ENCODE measurements around the gene CASZ1. TPM values are rescaled to one million over a fixed set of nuclear protein-coding genes. Genes with fewer than 3 reads are reported as not detected.
A peak's percentile ranks its signal among the peaks of the same experiment; 100 is the strongest.

Gene CASZ1
- total and polyA plus RNA-seq, 2 experiments from 2014 or later, result 6.2 to 6.7 TPM

- H3K4me3 Mint-ChIP-seq, result no peak overlapping the region
- H3K4me1 Mint-ChIP-seq, result peaks cover 26% of the 10 kb centered on the region
- Histone ChIP-seq H3K36me3 (ENCODE audit: insufficient read depth) (no peaks in the 10 kb centered on the region), H3K27ac (ENCODE audit: low read depth) (no peak overlapping the region), H3K4me1 (ENCODE audit: insufficient read depth) (no peaks in the 10 kb centered on the region), H3F3A (replicated peaks; ENCODE audit: low read depth) (no peaks in the 10 kb centered on the region), H3K27me3 (ENCODE audit: insufficient read depth) (no peaks in the 10 kb centered on the region), H3K79me2 (replicated peaks; ENCODE audit: insufficient read depth) (no peaks in the 10 kb centered on the region), H4K20me1 (replicated peaks; ENCODE audit: insufficient read depth) (no peaks in the 10 kb centered on the region), H3K4me2 (no peak overlapping the region), H2AFZ (no peak overlapping the region), H3K9me2 (ENCODE audit: insufficient read depth) (no peaks in the 10 kb centered on the region), H3K4me3 (no peak overlapping the region)
- H3K36me3 Mint-ChIP-seq (ENCODE audit: low read depth), result no peaks in the 10 kb centered on the region
- TF ChIP-seq REST (IDR thresholded peaks at IDR 0.05; ENCODE audit: unreplicated experiment) (no peak), JUNB (IDR thresholded peaks at IDR 0.05; ENCODE audit: unreplicated experiment) (no peak), NANOG (IDR thresholded peaks at IDR 0.05; ENCODE audit: borderline replicate concordance) (no peak), ETS1 (IDR thresholded peaks at IDR 0.05) (no peak), POLR2AphosphoS5 (IDR thresholded peaks at IDR 0.05; ENCODE audit: low read depth) (no peak), EZH2 (IDR thresholded peaks at IDR 0.05; ENCODE audit: low read depth, unreplicated experiment) (no peak), ZNF114 (CRISPR knock-in tag; IDR thresholded peaks at IDR 0.05) (no peak), EZH2phosphoT487 (IDR thresholded peaks at IDR 0.05; ENCODE audit: unreplicated experiment) (no peak), ZNF331 (CRISPR knock-in tag; IDR thresholded peaks at IDR 0.05; ENCODE audit: low read depth) (no peak), CTCF (conservative IDR thresholded peaks at IDR 0.05; ENCODE audit: low read depth in 2 of 2) (no peak), STAT1 (IDR thresholded peaks at IDR 0.05; ENCODE audit: unreplicated experiment) (no peak), ZNF462 (CRISPR knock-in tag; IDR thresholded peaks at IDR 0.05) (no peak), CREB1 (CRISPR knock-in tag; IDR thresholded peaks at IDR 0.05; ENCODE audit: low read depth) (no peak)
- ATAC-seq (peak; percentile 21), DNase-seq (ENCODE audit: low spot score) (no peak)
- no peak overlapping the region for H3K27ac Mint-ChIP-seq
- peaks cover 11% of the 10 kb centered on the region for H3K27me3 Mint-ChIP-seq (ENCODE audit: insufficient read depth, low read depth, poor library complexity)
- H3K9me3 Mint-ChIP-seq, result no peaks in the 10 kb centered on the region
These were observed 29.2 kb downstream of the CASZ1 start for GRCh38 chr1:10767282-10767681.
